HG02970 (cell line): ENCODE data around the gene NUDT13.
A peak's percentile ranks its signal among the peaks of the same experiment; 100 is the strongest.
"Not testable (repeated sequence)": the region's sequence is repeated elsewhere in the genome, so short reads cannot be mapped to it uniquely, and the experiment has no call there.

Source experiments
- ATAC-seq: cut with Tn5 transposase; IDR thresholded peaks from one replicate; pipeline ENCODE4 v1.9.1; 2021; ENCODE audit warnings: mild to moderate bottlenecking, moderate library complexity, moderate number of reproducible peaks; ENCODE audit not compliant: unreplicated experiment, low FRiP score

Gene NUDT13

DNA sequence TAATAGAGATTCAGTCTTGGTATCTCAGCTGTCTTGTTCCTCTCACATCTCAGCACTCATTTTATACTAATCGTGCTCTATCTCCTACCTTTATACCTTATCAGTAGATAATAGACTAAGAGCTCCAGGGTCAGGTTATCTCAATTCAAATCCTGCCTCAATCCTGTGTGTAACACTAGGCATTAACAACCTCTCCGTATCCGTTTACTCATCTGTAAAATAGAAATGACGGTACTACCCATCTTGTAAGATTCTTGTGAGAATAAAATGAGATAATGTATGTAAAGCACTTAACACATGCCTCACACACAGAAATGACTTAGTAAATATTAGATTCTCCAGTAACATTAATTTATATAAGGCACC, 13.0 kb upstream of the NUDT13 start:
- ATAC-seq, result peak; percentile 1

DNA sequence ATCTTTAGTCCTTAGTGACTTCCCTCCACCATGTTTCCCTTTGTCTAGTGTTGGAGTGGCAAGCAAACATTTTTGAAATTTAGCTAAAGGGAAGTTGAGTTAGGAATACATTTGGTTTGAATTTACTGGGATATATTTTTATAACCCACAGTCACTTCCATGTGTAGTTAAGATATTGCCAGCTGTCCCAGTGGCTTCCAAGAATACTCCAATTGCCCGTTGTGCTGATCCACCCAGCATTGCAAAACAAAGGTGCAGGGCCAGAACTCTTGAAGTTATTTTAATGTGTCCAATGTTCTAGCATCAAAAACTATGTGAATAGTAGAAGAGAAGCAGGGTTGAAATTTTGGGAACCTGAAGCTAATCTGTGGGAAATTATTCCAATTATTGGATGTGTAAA, 11.1 kb upstream of the NUDT13 start:
- ATAC-seq, result no peak

DNA sequence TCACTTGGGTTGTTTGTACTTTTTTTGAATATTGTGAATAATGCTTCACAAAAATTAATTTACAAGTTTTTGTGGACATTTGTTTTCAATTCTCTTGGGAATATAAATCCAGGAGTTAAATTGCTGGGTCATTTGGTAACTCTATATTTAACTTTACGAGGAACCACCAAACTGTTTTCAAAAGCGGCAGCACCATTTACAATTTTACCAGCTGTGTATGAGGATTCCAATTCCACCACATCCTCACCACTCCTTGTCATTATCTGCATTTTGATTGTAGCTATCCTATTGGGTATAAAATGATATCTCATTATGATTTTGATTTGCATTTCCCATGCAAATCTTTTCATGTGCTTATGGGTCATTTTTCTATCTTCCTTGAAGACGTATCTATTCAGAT, 4.0 kb upstream of the NUDT13 start:
- ATAC-seq, result no peak

DNA sequence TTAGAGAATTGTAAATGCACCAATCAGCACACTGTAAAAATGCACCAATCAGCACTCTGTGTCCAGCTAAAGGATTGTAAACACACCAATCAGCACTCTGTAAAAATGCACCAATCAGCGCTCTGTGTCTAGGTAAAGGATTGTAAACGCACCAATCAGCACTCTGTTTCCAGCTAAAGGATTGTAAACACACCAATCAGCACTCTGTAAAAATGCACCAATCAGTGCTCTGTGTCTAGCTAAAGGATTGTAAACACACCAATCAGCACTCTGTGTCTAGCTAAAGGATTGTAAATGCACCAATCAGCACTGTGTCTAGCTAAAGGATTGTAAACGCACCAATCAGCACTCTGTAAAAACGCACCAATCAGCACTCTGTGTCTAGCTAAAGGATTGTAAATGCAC, 1.0 kb upstream of the NUDT13 start:
- not testable (repeated sequence) for ATAC-seq

DNA sequence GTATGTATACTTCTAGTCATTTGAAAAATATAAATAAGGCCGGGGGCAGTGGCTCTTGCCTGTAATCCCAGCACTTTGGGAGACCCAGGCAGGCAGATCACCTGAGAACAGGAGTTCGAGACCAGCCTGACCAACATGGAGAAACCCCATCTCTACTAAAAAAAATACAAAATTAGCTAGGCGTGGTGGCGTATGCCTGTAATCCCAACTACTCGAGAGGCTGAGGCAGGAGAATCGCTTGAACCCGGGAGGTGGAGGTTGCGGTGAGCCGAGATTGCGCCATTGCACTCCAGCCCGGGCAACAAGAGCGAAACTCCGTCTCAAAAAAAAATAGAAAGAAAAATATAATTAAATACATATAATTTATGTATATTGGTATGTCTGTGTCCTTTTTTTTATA, 1.8 kb downstream of the NUDT13 start:
- ATAC-seq, result not testable (repeated sequence)

DNA sequence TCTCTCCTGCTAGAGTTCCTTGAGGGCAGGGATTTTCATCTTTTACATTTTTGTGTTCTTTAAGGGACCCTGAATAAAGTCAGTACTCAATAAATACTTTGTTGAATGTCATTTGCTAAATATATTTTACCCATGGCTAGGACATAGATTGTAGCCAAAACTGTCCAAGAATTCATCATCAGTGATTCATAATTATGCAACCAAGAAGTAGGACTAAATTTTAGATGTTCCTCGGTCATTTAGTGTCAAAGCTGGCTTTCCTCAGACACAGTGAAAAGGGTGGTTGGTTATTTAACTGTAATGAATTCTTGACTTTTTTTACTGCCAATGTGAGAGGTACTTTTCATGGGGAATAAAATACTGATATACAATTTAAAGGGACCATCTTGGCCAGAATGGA, 3.3 kb downstream of the NUDT13 start:
- ATAC-seq, result no peak

DNA sequence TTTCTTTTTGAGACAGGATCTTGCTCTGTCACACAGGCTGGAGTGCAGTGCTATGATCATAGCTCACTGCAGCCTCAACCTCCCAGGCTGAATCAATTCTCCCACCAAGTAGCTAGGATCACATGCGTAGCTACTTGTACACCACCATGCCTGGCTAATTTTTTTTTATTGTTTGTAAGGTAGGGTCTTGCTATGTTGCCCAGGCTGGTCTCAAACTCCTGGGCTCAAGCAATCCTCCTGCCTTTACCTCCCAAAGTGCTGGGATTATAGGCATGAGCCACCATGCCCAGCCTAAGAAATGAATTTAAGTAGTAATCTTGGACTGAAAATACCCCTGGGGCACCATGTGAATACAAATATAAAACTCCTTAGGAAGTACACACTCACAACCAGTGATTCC, 5.8 kb downstream of the NUDT13 start:
- no peak for ATAC-seq

DNA sequence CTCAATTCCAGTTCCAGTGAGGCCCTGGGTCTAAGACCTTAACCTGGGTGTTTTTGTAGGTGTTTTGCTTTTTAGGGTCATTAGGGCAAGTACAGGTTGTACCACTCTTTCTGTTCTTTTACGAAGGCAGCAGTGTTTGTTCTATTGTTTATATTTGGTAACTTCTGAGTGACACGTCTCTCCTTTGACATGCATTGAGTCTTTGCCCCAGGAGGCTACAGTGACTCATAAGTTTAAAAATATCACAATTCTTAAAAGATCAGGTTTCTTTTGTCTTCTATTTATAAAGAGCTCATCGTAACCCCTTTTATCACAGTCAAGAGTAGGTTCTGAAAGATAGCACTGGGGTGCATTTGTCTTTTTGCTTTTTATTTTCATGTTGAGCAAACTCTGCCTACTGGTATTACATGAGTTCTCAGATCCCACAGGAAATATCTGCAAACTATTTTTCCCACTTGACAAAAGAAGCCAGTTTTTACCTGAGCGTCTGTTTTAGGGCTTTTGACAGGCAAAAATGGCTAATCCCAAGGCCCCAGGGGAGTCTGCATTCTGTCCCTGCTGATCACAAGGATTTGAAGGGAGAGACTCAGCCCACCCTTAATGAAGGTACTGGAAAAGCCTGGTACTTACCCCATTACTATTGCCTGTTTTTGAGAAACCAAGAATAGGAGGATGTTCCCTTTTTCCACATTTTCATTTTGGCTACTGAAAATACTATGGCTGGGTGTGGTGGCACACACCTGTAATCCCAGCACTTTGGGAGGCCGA, 7.9 kb downstream of the NUDT13 start:
- peak; percentile 43 for ATAC-seq

DNA sequence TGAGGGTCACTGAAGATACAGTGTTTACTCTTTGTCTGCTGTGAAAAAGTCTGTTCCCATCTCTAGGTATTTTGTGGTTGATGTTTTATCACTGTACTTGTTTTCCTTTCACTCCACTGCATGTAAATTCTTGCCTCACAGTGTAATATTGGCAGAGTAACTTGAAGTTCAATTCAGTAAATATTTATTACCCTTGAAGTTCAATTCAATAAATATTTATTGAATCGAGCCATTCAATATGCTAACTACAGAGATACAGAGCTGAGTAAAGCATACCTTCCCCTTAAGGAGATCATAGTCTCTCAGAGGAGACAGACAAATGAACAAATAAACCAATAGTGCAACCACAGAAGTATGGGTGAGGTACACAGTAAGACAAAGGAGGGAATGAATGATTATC, 9.2 kb downstream of the NUDT13 start:
- ATAC-seq, result no peak

DNA sequence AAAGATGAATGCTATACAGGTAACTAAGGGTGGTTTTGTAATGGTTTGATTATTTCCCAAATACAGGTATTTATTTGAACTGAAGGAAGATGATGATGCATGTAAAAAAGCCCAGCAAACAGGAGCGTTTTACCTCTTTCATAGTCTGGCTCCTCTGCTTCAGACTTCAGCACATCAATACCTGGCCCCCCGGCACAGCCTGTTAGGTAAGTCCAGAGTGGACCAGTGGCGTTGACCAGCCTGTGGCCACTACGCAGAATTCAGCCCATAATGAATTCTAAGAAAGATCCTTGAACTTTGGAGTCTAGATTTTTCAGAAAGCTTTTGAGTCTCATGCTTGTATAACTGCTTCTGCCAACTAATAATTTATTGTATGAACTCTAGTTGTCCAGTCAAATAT, 9.7 kb downstream of the NUDT13 start:
- ATAC-seq, result no peak

DNA sequence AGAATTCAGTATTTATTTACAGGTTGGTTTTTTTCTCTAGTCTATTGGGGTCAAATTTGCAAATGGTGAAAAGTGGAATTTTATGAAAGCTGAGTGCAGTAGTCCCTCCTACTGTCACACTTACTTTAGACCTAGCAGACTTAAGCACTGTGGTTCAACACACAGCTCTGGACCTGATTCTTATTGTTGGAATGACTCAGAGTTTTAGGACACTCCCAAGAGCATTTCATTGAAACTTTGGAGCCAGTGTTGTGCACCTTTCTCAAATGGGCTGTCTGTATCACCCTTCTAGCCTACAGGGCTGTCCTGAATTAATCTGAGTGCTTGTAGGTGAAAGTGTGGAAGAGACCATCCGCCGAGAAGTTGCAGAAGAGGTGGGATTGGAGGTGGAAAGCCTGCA, 16.1 kb downstream of the NUDT13 start:
- no peak for ATAC-seq

DNA sequence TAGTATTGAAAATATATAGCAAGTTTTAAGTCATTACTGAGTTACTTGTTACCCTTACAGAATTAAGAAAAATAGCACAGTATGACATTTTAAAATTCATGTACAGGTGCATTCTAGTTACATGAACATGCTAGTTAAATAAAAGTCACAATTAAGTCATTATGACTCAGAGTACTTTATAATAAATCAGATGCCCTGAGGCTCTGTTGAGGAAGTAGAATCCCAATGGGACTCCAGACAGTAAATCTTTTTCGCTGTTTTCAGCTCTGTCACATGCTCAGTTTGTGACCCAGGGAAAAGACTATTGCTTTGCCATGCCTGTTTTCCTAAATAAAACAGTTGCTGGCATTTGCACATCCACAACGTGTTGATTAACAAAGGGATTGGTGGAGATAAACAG, 21.0 kb downstream of the NUDT13 start:
- ATAC-seq, result no peak

DNA sequence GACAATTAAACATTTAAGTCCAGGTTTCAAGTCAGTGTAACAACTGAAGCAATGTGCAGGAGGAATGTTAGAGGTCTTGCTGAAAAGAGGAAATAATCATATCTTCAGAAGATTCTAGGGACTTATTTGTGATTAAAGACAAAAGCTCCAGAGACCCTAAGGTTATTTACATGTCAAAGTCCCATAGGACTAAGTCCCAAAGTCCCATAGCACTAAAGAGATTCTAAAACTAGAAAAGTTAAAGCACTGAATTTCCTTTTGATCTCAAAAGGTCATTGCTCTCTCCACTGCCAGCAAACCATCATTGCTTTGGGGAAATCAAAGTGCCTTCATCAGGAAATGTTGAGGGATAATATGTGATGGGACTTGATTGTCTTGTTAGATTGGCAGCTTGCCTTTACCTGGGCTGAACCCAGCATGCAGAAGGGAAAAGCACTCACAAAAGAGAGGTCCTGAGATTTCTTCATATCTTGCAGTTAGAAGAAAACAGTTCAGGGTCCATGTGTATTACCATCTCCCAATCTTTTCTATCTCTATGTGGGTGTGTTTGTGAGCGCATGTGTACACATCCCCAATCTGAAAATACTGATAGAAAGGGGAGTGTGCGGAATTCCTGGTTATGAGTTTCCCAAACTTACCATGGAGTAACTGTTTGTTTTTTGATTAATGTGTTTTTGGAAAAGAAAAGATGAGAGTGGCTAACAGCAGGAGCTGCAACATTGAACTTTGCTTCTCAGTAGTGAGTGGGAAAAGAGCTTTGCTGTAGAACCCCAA, 21.8 kb downstream of the NUDT13 start:
- ATAC-seq, result no peak

DNA sequence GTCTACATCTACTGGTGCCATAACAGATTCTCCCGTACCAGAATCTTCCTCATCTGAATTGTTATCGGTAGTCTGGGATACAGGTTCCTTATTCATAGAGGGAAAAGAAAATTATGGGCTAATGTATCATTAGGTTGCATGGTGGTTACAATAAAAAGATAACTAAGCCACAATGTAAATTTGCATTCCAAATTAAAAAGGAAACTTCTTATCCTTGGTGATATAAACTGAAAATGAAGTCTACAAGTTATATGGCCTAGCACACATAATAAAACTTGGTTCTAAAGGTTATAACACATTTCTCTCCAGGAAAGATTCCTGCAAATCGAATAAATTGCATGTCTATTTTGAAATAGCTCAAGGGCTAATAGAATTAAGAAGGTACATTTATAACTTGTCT, 24.5 kb downstream of the NUDT13 start:
- ATAC-seq, result no peak

DNA sequence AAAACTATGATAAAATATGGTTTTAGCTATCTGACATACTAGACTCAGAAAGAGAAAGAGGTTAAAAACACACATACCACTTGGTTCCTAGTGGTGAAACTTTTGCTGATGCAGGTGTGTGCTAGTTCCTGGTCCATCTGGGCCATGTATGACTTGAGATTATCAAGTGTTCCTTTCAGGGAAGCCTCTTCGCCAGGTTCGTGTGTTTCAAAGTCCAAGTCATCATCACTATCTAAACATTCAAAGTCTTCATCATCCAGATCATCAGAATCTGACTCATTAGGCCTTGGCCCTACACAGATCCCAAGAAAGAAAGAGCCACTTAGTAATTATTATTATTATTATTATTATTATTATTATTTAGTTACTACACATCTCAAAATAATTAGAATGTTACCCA, 26.4 kb downstream of the NUDT13 start:
- ATAC-seq, result no peak

DNA sequence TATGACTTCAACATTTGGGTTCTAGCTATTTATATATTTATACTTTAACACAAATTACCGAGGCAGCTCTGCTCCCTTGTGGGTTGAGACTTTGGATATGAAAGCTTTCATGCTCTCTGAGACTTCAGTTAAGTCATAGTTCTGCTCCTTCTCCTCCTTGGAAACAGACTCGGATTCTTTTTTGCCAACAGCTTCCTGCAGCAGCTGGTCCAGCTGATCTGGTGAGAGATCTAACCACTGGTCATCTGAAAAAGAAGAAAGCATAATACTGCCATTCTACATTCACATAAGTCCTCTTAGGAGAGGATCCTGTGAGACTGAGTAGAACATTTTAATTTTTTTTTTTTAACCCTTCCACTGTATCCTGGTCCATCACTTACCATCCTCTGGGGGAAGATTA, 29.0 kb downstream of the NUDT13 start:
- no peak for ATAC-seq

DNA sequence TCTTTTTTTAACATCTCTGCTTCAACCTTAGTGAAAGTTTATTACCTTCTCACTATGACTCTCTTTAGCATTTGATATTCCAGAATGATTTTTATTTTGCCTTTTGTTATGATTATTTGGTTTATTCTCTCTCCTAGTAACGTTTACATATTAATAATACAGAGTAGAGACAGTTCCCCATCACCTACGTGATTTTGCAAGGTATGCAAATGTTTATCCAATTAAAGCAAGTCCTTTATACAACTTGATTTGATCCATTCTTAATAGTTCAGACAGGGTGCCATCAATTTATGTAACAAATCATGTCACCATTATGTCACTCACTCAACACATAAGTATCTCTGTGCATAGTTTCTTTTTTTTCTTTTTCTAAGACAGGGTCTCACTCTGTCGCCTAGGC, 31.3 kb downstream of the NUDT13 start:
- ATAC-seq, result no peak

DNA sequence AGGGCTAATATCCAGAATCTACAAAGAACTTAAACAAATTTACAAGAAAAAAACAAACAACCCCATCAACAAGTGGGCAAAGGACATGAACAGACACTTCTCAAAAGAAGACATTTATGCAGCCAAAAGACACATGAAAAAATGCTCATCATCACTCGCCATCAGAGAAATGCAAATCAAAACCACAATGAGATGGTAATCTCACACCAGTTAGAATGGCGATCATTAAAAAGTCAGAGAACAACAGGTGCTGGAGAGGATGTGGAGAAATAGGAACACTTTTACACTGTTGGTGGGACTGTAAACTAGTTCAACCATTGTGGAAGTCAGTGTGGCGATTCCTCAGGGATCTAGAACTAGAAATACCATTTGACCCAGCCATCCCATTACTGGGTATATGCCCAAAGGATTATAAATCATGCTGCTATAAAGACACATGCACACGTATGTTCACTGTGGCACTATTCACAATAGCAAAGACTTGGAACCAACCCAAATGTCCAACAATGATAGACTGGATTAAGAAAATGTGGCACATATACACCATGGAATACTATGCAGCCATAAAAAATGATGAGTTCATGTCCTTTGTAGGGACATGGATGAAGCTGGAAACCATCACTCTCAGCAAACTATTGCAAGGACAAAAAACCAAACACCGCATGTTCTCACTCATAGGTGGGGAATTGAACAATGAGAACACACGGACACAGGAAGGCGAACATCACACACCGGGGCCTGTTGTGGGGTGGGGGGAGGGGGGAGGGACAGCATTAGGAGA, 40.6 kb downstream of the NUDT13 start:
- ATAC-seq, result not testable (repeated sequence)

DNA sequence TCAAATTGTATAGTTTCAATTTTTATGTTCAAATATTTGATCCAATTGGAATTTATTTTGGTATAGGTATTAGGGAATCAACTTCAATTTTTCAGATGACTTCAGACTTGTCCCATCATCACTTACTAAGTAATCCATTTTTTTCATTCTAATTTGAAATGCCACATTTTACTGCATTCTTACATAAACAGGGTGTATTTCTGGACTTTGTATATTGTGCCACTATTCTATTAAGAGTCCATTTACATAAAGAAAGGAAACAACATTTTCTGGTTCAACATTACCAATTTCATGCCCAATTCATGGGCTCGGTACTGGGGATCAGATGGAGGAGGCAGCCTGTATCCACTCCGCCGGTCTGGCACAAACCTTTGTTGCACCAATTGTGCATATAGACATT, 41.8 kb downstream of the NUDT13 start:
- no peak for ATAC-seq

DNA sequence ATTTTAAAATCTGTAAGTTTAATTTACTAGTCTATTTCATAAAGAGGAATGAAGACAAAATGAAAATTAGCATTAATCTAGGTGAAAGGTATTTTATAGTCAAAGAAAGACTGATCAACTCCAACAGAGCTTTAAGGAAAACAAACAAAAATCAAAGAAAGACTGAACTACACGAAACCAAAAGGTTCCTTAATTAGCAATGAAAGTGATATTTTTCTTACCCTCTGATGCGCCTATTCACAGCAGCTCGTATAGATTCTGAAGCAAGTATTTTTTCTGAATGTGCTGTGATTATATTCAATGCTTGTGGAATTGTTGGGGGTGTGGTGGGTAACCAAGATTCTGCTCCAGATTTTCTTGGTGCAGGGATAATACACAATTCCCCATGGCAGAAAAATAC, 45.8 kb downstream of the NUDT13 start:
- ATAC-seq, result no peak

DNA sequence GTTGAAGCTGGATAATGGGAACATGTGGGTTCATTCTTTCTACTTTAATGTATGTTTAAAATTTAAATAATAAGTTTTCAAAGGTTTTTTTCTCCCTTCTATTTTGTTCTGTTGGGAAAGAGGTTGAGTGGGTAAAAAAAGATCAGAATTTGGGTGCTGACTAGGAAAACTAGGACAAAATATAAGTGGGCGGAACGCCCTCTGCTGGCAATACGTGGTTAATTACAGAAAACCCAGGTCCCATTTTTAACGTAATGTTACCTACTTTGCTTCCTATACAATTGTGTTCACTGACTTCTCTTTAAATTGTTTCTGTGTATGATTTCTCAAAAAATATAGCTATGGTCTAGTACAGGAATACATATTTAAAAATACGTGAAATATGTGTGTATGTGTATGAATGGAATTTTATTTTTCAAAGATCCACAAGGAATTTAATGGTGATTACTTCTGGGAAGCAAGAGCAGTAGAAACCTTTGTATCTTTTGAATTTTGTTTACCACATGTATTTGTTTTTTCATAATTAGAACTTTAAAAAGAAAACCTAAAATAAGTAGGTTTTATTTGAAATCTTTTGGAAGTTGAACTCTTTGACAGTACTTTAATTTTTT, 48.9 kb downstream of the NUDT13 start:
- ATAC-seq, result no peak
